ENCODE data around the gene STRIT1. TPM values are rescaled to one million over a fixed set of nuclear protein-coding genes. Genes with fewer than 3 reads are reported as not detected.
"Not testable (repeated sequence)": the region's sequence is repeated elsewhere in the genome, so short reads cannot be mapped to it uniquely, and the experiment has no call there.

The STRIT1 gene
- total RNA-seq, 2 experiments from 2014 or later, result not detected

DNA sequence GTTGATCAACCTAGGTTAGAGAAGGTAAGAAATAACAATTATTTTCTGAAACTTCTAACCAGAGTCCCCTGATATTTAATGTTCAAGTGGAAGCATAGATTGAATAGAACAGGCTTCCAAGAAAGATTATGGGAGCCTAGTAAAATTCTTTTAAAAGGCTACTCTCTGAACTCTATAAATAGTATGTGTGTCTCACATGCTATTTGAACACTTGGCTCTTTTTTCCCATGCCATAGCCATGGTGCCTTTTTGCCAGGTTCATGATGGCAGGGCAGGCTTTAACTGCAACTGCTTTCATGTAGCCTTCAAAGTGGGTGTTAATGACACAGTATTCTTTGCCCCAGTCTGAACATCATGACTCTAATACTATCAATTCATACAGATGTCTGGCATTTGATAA lies 22.9 kb upstream of the STRIT1 start:
- ChIA-PET CTCF (no interaction called here), POLR2A (no interaction called here)

DNA sequence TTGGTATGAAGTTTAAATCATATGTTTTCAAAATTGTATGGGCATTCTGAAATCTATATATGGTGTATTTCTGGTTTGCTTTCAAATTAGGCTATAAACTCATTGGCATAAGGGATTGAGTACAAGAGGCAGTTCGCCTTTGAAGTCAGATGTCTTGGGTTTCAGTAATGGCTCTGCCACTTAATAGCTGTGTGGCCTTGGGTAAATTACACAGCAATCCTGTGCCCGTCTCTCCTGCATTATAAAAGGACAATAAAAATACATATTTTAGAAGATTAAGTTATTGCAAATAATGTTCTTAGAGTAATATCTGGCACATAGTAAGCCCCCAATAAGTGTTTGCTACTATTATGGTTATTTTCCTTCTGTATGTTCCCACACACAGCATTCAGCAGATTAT lies 20.4 kb upstream of the STRIT1 start:
- ChIA-PET POLR2A (no interaction called here), CTCF (interaction anchor here (1.2 kb wide), 1 partner anchor 9 kb away, joined by 3 read pairs; no protein-coding TSS in a partner anchor)

DNA sequence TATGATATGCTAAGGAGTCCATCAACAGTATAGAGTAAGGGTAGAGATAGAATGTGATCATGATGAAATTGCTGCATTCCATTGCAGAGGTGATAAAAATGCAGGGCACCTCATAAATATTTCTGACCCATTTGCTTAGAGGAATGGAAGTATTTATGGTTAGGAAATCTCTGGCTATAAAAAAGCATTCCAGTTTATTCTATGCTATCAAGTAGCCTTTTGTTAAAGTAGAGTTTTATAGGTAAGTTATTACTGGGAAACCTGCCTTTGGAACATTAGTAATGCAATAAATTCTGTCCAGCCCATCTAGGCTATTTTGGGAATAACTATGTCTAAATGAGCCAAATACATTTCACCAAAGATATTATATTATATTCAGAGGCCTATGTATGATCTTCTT lies 19.8 kb upstream of the STRIT1 start:
- ChIA-PET CTCF (no interaction called here), POLR2A (no interaction called here)

DNA sequence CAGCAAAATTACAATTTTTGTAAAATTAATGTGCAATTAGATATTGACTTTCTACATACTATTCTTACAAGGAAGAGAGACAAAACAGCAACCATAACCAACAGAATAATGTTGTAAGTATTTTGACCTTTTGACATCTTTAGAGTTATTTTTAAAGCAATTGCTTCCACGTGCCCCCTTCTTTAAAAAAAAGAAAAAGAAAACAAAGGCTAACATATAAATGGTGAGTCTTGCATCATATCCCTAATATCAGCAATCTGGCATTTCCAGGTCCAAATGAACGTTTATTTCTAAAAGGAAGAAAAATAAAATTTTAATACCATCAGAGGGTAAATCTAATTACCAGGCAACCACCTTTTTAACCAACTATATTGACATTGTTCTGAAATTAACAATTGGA lies 19.3 kb upstream of the STRIT1 start:
- ChIA-PET CTCF (no interaction called here), POLR2A (no interaction called here)

DNA sequence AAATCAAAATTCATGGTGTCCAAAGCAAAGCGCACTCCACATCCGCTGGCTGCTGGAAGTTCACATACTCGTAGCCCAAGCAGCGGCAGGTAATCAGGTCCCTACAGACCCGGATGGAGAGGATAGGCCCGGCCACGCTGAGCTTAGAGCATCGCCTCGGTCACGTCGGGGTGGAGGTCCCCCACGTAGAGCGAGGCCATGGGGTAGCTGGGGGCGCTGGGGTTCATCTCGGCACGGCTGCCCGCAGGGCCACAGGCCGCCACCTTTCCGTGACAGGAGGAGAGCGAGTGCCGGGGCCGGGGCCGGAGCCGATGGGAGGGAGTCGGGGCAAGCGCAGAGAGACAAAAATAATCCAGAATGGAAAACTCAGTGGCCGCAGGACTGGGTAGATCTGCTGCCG lies 16.1 kb upstream of the STRIT1 start:
- ChIA-PET POLR2A (no interaction called here), CTCF (no interaction called here)

DNA sequence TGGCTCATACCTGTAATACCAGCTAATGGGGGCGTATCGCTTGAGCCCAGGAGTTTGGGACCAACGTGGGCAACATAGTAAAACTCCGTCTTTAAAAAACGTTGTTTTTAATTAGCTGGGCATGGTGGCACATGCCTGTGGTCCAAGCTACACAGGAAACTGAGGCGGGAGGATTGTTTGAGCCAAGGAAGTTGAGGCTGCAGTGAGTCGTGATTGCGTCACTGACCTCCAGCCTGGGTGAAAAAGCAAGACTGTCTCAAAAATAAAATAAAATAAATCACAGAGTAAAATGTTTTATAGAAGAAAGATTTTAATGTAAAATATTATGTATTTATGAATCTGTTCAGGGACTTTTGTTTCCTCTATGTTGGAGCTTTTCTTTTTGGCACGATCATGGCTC lies 15.3 kb upstream of the STRIT1 start:
- ChIA-PET POLR2A (no interaction called here), CTCF (no interaction called here)

DNA sequence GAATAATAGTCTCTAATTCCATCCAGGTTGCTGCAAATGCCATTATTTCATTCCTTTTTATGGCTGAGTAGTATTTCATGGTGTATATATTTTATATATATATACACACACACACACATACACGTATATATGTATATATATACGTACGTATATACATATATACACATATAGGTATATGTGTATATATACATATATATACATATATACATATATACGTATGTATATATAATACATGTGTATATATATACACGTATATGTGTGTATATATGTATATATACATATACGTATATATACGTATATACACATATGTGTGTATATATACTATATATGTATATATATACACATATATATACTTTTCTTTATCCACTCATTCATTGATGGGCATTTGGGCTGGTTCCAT lies 13.7 kb upstream of the STRIT1 start:
- ChIA-PET POLR2A (no interaction called here), CTCF (no interaction called here)

DNA sequence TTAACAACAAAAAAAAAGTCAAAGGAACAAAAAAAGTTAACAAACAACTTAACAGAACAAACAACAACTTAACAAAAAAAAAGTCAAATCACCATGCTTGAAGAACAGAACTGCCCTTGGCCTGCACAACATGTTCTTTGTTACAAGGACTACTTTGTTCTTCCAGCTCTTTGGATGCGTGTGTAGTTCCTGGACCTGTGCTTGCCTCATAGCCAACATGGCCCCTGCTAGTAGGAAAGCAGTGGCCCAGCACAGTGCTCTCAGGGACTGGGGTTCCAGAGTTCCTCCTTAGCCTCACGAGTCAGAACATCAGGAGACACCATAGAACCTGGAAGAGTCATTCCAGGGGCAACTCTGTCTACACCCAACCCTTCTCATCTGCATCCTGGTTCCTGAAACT lies 10.9 kb upstream of the STRIT1 start:
- ChIA-PET CTCF (no interaction called here), POLR2A (interaction anchor here (0.7 kb wide), 1 partner anchor 368 kb away, joined by 3 read pairs; no protein-coding TSS in a partner anchor)

DNA sequence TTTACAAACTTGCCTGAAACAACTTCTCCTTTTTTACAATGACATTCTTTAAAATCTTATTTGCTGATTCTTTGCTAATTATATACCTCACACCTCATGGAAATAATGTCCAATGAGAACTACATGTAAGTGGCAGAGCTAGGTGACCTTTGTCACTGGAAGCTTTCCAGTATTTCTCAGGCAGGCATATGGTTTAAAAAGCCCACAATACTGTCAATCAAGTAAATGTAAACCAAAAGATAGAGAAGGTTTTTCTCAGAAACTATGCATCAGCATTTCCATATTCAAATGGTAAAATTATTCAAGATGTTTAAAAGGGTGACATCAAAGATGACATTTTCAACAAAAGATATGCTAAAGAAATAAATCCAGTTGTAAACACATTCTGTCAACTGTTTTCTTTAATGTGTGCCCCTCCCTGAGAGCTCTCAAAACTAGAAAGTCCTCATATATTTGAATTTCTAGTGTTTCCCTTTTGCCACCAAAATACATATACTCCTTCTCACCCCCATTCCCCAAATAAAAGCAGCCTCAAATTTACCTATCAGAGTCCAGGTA lies 10.1 kb upstream of the STRIT1 start:
- CTCF ChIA-PET, result no interaction called here

DNA sequence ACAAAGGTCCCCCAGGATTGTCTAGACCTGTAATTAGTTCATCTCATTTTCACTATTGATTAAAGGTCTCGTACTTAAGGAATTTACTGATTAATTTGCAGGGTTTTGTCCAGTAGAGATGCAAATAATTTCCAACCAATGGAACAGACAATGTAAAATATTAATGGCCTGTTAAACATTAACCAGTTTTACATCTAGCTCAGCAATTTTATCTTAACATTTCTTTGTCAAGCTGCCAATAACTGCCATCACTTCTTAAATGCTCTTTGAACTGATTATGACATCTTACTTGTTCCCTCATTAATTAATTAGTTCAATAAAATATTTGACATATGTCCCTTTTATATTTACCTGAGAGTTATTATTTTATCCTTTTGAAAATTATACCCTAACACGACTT lies 9.4 kb upstream of the STRIT1 start:
- ChIA-PET POLR2A (no interaction called here), CTCF (no interaction called here)

More for the DNA sequence above, 10.1 kb upstream of the STRIT1 start:
- POLR2A ChIA-PET, result interaction anchor here (0.7 kb wide), 1 partner anchor 368 kb away, joined by 3 read pairs; no protein-coding TSS in a partner anchor

DNA sequence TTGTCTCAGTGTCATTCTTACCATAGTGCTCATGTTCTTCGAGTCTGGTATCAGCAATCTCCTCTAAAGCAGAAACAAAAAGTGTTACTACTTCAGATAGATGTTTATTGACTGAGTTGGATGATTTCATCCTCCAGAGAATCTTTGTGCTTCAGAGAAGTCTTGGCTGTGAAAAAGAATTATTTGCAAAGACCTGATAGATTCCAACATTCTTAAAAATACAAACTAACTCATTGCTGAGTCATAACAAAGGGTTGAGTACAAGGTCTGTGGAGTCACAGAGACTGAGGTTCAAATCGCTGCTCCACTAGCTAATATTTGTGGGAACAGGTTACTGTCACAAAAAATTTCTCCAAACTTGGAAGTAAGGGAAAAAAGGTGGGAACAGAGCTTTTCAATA lies 9.0 kb upstream of the STRIT1 start:
- CTCF ChIA-PET, result no interaction called here
- POLR2A ChIA-PET, result no interaction called here

DNA sequence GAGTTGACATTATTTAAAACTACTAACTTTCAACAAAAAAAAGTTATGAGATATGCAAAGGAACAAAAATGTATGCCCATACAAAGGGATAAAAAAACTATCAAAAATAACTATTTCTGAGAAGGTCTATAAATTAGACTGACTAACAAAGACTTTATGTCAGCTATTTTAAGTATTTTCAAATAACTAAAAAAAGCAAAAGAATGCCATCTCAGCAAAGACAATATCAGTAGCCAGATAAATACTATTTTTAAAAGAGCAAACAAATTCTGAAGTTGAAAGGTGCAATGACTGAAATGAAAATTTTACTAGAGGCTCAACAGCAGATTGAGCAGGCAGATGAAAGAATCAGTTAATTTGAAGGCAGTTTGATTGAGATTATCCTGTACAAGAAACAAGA lies 3.6 kb upstream of the STRIT1 start:
- ChIA-PET POLR2A (no interaction called here), CTCF (no interaction called here)

DNA sequence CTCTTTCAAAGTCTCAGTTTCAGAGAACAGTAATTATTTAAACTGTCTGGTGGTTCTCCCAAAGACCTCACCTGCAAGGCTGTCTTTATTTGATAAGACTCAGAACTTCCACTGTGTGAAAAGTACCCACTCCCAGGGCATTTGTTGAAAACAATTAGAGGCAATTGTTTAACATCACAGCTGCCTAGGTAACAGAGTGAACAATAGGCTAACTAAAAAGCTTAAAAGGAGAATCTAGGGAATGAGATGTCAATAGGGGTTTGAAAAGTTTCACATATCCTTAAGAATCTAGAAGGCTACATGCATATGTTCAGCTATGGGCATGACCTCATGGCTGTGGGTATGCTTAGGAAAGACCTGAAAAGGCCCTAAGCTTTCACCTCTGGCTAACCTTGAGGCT lies 2.9 kb upstream of the STRIT1 start:
- ChIA-PET POLR2A (no interaction called here), CTCF (no interaction called here)

DNA sequence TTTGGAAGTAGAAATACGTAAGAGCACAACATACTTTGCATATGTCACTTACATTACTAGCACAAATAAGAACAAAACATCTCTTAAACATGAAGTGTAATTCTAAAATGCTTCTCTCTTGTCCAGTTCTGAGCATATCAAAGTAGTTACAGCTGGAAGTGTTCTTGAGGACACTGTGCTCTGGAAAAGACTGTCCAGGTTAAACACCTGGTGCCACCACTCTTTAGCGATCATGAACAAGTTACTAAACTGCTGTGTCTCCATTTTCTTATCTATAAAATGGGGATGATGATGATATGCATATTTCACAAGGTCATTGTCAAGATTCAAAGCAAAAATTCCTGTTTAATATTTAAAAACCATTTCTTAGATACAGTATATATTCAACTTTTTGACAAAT lies 790 bp downstream of the STRIT1 start:
- CTCF ChIA-PET, result no interaction called here

DNA sequence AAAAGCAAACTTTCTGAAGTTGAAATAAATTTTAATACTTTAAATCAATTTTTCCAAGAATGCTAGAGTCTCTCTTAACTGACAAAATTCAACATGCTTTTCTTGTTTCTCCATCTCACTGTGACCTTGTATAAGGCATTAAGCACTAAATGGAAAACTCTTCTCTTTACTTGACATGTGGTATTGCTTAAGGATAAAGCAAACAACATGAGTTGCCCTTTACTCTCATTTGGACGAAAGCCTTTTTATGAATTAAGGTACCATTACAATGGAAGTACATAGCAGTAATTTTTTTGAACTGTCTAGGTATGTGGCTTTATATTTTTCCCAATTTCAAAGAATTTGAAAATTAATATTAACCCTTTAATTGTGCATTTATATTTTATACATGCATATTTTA lies 1.4 kb downstream of the STRIT1 start:
- CTCF ChIA-PET, result no interaction called here
- POLR2A ChIA-PET, result no interaction called here

More for the DNA sequence above, 790 bp downstream of the STRIT1 start:
- POLR2A ChIA-PET, result no interaction called here

DNA sequence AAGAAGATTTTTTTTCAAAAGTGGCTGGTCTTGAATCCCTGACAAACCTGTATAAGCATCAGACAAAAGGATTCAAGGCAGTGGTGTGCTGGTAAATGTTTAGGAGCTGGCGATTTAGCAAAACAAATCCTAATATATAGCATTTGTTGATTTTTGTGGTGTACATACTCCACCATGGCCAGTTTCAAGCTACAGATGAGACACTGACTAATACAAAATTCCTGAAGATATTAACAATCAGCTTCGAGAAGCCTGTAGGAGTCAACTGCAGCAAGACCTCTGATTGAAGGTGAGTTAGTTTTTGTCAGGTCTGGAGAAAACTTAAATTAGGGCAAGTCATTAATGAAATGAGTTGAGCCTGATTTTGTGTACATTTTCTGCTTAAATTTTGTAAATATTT lies 6.7 kb downstream of the STRIT1 start:
- ChIA-PET CTCF (no interaction called here), POLR2A (no interaction called here)

DNA sequence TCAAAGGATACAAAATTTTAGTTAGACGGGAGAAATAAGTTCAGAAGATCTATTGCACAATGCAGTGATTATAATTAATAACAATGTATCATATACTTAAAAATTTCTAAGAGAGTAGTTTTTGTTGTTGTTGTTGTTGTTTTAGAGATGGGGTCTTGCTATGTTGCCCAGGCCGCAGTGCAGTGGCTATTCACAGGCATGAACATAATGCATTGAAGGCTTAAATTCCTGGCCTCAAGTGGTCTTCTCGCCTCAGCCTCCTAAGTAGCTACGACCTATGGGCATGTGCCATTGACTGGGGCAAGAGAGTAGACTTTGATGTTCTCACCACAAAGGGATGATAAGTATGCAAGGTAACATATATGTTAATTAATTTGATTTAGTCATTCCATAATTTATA lies 7.5 kb downstream of the STRIT1 start:
- ChIA-PET POLR2A (no interaction called here), CTCF (interaction anchor here (0.6 kb wide), 1 partner anchor 146 kb away, joined by 3 read pairs; no protein-coding TSS in a partner anchor)

DNA sequence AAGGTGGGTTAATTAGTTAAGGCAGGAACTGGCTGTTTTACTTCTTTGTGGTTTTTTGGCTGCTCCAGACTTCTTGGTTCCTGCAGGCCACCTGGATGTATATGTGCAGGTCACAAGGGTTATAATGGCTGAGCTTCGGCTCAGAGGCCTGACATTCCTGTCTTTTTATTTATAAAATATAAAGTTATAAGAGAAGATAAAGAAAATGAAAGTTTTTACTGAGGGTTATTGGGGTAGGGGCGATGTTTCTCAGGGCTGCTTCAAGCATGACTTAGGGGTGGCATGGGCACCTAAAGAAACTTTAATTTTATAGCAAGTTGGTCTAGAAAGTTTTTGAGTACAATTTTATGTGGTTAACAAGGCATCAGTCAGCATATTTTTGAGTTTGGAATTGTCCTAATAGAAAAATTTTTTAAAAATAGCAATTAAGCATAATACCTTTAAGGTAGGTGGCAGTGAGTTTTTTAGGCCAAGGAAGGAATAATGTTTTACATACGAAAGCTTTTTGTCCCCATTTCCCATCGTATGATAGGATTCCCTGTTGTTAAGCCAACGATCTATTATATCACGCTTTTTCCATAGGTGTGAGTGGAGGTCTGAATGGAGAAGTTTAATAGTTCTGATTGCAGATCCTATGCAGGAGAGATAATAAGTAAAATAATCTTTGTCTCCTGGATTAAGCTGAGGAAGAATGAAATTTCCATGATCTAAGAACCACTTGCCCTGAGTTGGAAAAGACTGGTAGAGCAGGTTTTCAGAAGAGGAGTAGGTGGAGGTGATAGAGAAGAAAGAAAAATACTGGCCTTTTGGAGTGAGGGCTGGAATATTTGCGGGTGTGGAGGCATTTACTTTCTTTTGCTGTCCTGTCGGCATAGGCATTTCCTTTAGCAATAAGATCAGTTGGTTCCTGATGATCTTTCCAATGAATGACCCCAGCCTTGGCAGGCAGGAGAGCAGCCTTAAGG lies 10.1 kb downstream of the STRIT1 start:
- ChIA-PET CTCF (no interaction called here), POLR2A (no interaction called here)

DNA sequence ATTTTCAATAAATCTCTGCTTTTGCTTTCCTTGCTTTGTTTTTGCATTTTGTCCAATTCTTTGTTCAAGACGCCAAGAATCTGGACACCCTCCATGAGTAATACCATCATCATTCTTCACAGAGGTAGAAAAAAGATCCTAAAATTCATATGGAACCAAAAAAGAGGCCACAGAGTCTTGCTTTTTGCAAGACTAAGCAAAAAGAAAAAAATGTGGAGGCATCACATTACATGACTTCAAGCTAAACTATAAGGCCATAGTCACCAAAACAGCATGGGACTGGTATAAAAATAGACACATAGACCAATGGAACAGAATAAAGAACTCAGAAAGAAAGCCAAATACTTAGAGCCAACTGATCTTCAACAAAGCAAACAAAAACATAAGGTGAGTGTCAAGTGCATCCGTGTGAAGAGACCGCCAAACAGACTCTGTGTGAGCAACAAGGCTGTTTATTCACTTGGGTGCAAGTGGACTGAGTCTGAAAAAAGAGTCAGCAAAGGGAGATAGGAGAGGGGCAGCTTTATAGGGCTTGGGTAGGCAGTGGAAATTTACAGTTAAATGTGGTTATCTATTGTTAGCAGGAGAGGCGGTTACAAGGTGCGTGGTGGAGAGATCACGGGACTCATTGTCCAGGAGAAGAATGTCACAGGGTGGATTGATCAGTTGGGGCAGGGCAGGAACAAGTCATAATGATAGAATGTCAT lies 10.9 kb downstream of the STRIT1 start:
- ChIA-PET POLR2A (no interaction called here), CTCF (no interaction called here)

DNA sequence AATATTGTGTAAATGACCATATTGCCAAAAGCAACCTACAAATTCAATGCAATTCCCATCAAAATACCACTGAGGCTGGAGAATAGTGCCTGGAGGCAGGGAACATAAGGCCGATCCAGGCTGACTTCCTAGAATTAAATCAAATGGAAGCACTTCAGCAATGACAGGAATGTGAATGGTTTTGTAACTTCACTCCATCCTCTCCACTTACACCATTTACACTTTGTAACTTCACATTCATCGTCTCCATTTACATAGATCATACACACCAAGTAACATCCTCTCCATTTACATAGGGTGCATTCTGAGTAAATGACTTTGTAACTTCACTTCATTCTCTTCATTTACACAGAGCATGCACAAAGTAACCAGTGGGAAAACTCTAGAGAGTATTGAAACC lies 11.6 kb downstream of the STRIT1 start:
- ChIA-PET POLR2A (no interaction called here), CTCF (no interaction called here)

DNA sequence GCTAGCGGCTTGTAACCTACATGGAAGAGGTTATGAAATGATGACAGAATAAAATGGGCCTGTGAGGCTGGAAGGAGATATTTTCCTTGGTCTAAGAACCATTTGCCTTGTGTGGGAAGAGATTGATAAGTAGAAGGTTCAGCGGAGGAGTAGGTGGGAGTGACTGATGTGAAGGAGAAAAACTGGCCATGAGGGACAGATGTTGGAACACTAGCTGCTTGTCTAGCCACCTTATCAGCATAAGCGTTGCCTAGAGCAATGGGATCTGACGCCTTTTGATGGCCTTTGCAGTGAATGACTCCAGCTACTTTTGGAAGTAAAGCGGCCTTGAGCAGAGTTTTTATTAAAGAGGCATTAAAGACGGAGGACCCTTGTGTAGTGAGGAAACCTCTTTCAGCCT lies 17.4 kb downstream of the STRIT1 start:
- POLR2A ChIA-PET, CTCF ChIA-PET: not testable (repeated sequence)

Measured in activated CD8-positive, alpha-beta memory T cell treated with anti-CD3 and anti-CD28 coated beads for 36 hours (primary cell).